SK-N-MC (cell line): ENCODE measurements around the gene FURIN.

Source experiments
- EZH2 ChIP-seq: fragments of 200-600 bp; sonication (generic); IDR thresholded peaks from one replicate; pipeline ENCODE4 v1.6.1; 2017; ENCODE audit warnings: antibody characterized with exemption
- FOXP2 ChIP-seq: optimal IDR thresholded peaks from 2 replicates; pipeline ENCODE3; 2011; ENCODE audit warnings: mild to moderate bottlenecking, moderate library complexity; ENCODE audit not compliant: insufficient read depth; ENCODE audit errors: extremely low read length, control extremely low read depth
- POLR2AphosphoS5 ChIP-seq: IDR thresholded peaks from 2 replicates; pipeline ENCODE4 v1.6.1; 2012; ENCODE audit warnings: mild to moderate bottlenecking, low read depth, low read length, borderline replicate concordance

DNA sequence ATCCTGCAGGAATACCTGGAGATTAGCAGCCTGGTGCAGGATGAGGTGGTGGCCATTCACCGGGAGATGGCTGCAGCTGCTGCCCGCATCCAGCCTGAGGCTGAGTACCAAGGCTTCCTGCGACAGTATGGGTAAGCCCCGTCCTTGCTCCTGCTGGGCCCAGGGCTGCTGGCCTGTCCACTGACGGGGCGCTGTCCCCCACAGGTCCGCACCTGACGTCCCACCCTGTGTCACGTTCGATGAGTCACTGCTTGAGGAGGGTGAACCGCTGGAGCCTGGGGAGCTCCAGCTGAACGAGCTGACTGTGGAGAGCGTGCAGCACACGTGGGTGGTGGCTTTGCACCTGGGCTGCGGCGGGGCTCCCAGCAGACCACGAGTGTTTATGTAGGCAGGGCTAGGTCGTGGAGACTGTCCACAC lies 20.9 kb downstream of the FURIN start:
- no peak for TF ChIP-seq POLR2AphosphoS5
- TF ChIP-seq EZH2: no peak
- no peak for TF ChIP-seq FOXP2
